Omental fat pad (tissue), 4 donors: ENCODE results near the gene FGF23. TPM values are rescaled to one million over a fixed set of nuclear protein-coding genes. Genes with fewer than 3 reads are reported as not detected.
A peak's percentile ranks its signal among the peaks of the same experiment; 100 is the strongest.

Experiments used
- ATAC-seq: fragments of 150-250 bp; one replicate; pipeline ENCODE4 v1.9.1; 2016; ENCODE audit warnings: mild to moderate bottlenecking, moderate library complexity; ENCODE audit not compliant: low FRiP score
- DNase-seq: peaks from one replicate; pipeline ENCODE4 v3.0.0-alpha.2; 2019; ENCODE audit warnings: low spot score
- CTCF ChIP-seq, 3 donors: fragments of 450-650 bp; IDR thresholded peaks; one replicate each; pipeline ENCODE4 v1.5.1; 2016 to 2017; ENCODE audit warnings: antibody characterized with exemption in 3 of 3, mild to moderate bottlenecking in 3 of 3, moderate library complexity in 2 of 3
- total RNA-seq, 4 donors: library from RNA; depleted of rRNA; stranded (reverse); fragments of >200 nt; gene quantifications; one replicate each; pipeline ENCODE4 v1.1.0, GENCODE V29; 2016

FGF23 gene
- total RNA-seq, 4 donors from 2014 or later: not detected

GRCh38 chr12:4322726-4323125, 56.8 kb downstream of the FGF23 start:
- DNase-seq (no peak), ATAC-seq (no peak)
- TF ChIP-seq CTCF (IDR thresholded peaks at IDR 0.05): no peak

- peak; percentile 100 for ATAC-seq
- peak; percentile 69 for DNase-seq
- no peak for TF ChIP-seq CTCF (IDR thresholded peaks at IDR 0.05)
Observed at GRCh38 chr12:4320853-4321701, 58.4 kb downstream of the FGF23 start, which contains the start of gene TIGAR. TIGAR (plus strand) TSS chr12:4321213; CDS start chr12:4321272, 59 bp downstream.

- ATAC-seq: peak; percentile 56
- no peak for TF ChIP-seq CTCF (IDR thresholded peaks at IDR 0.05)
- DNase-seq: peak; percentile 25
Observed at GRCh38 chr12:4320497-4320852, 59.0 kb downstream of the FGF23 start.

Other genes with a start within 250 kb of the FGF23 start
- gene CCND2, start 106.0 kb downstream of the FGF23 start, total RNA-seq: 100 to 1,000 TPM in 2 of 4 donors, 10 to 100 TPM in 2; 73.3 to 116 (median 92.6) TPM
- gene TIGAR, start 58.5 kb downstream of the FGF23 start, total RNA-seq: 10 to 100 TPM in 1 of 4 donors, 1 to 10 TPM in 3; 4.2 to 13.5 (median 5.3) TPM
- gene FGF6, start 66.1 kb upstream of the FGF23 start, total RNA-seq: not detected
- 1 to 10 TPM; 1.1 to 3.2 (median 1.5) TPM for gene RAD51AP1, start 159.2 kb upstream of the FGF23 start, total RNA-seq
- gene DYRK4, start 182.5 kb upstream of the FGF23 start, total RNA-seq: 10 to 100 TPM; 14.8 to 26.4 (median 24.2) TPM